GM23338 (cell line): Measurements from ENCODE around the gene TMEM179B. TPM values are rescaled to one million over a fixed set of nuclear protein-coding genes. Genes with fewer than 3 reads are reported as not detected.

Experiments
- ATAC-seq: fragments of 200-7000 bp; cut with Tn5 transposase; 3 replicates; pipeline ENCODE4 v1.9.1; 2020
- DNase-seq: peaks from one replicate; pipeline ENCODE4 v3.0.0-alpha.2; 2015; ENCODE audit warnings: low spot score
- H2AFZ ChIP-seq: fragments of 200-600 bp; sonication (generic); 2 replicates; pipeline ENCODE4 v1.8.0; 2016; ENCODE audit warnings: antibody characterized with exemption, mild to moderate bottlenecking, moderate library complexity
- H3F3A ChIP-seq: fragments of 200-600 bp; sonication (generic); replicated peaks from 2 replicates; pipeline ENCODE4 v1.8.0; 2017; ENCODE audit warnings: antibody characterized with exemption, mixed run types, low read depth
- H3K27ac ChIP-seq: fragments of 200-600 bp; sonication (generic); 2 replicates; pipeline ENCODE4 v1.6.1; 2016; ENCODE audit warnings: low read depth
- H3K27me3 ChIP-seq: fragments of 200-600 bp; sonication (generic); 2 replicates; pipeline ENCODE4 v1.8.0; 2016; ENCODE audit warnings: mild to moderate bottlenecking, mixed run types, moderate library complexity; ENCODE audit not compliant: insufficient read depth
- H3K36me3 ChIP-seq: fragments of 200-600 bp; sonication (generic); 2 replicates; pipeline ENCODE4 v1.8.0; 2016; ENCODE audit warnings: mild to moderate bottlenecking; ENCODE audit not compliant: insufficient read depth
- H3K4me1 ChIP-seq: fragments of 200-600 bp; sonication (generic); 2 replicates; pipeline ENCODE4 v1.8.0; 2016; ENCODE audit warnings: mild to moderate bottlenecking, moderate library complexity; ENCODE audit not compliant: insufficient read depth
- H3K4me2 ChIP-seq: fragments of 200-600 bp; sonication (generic); 2 replicates; pipeline ENCODE4 v1.7.1; 2017; ENCODE audit warnings: mixed run types
- H3K4me3 ChIP-seq: fragments of 200-600 bp; sonication (generic); 2 replicates; pipeline ENCODE4 v1.6.1; 2016; ENCODE audit warnings: mixed run types
- H3K79me2 ChIP-seq: fragments of 200-600 bp; sonication (generic); replicated peaks from 2 replicates; pipeline ENCODE4 v1.8.0; 2017; ENCODE audit warnings: mild to moderate bottlenecking; ENCODE audit not compliant: insufficient read depth
- H3K9me2 ChIP-seq: fragments of 200-600 bp; sonication (generic); 2 replicates; pipeline ENCODE4 v1.8.0; 2017; ENCODE audit not compliant: insufficient read depth
- H4K20me1 ChIP-seq: fragments of 200-600 bp; sonication (generic); replicated peaks from 2 replicates; pipeline ENCODE4 v1.8.0; 2017; ENCODE audit warnings: mild to moderate bottlenecking; ENCODE audit not compliant: insufficient read depth
- H3K27ac Mint-ChIP-seq: 2 replicates; pipeline ENCODE4 v1.8.0; 2020; ENCODE audit warnings: inconsistent platforms, mild to moderate bottlenecking, moderate library complexity, mixed read lengths
- H3K27me3 Mint-ChIP-seq: 3 replicates; pipeline ENCODE4 v1.8.0; 2022; ENCODE audit warnings: low read depth, mild to moderate bottlenecking, moderate library complexity, mixed read lengths, inconsistent platforms; ENCODE audit not compliant: insufficient read depth, poor library complexity
- H3K36me3 Mint-ChIP-seq: 3 replicates; pipeline ENCODE4 v1.8.0; 2021; ENCODE audit warnings: low read depth, mild to moderate bottlenecking, inconsistent platforms, moderate library complexity, mixed read lengths
- H3K4me1 Mint-ChIP-seq: 3 replicates; pipeline ENCODE4 v1.8.0; 2020; ENCODE audit warnings: mild to moderate bottlenecking, inconsistent platforms, mixed read lengths
- H3K4me3 Mint-ChIP-seq: 3 replicates; pipeline ENCODE4 v1.8.0; 2021; ENCODE audit warnings: moderate library complexity, mild to moderate bottlenecking, inconsistent platforms, mixed read lengths
- H3K9me3 Mint-ChIP-seq: 3 replicates; pipeline ENCODE4 v1.8.0; 2020; ENCODE audit warnings: moderate library complexity, mild to moderate bottlenecking, inconsistent platforms, mixed read lengths
- CREB1 ChIP-seq: fragments of 250-450 bp; sonication (Bioruptor Pico); IDR thresholded peaks from 2 replicates; pipeline ENCODE4 v1.5.0; 2020; ENCODE audit warnings: low read depth, mild to moderate bottlenecking, moderate library complexity
- CTCF ChIP-seq, 2 experiments: fragments of 200-600 bp in 1 of 2; sonication (generic) in 1 of 2; conservative IDR thresholded peaks; 2 replicates each; pipeline versions ENCODE4 v1.5.1 to v1.6.1; 2016 to 2017; ENCODE audit warnings: antibody characterized with exemption in 2 of 2, low read depth in 2 of 2, mild to moderate bottlenecking in 2 of 2, moderate library complexity in 1 of 2
- ETS1 ChIP-seq: IDR thresholded peaks from 2 replicates; pipeline ENCODE4 v1.6.1; 2016; ENCODE audit warnings: antibody characterized with exemption
- EZH2 ChIP-seq: fragments of 200-600 bp; sonication (generic); IDR thresholded peaks from one replicate; pipeline ENCODE4 v1.8.0; 2017; ENCODE audit warnings: antibody characterized with exemption, mild to moderate bottlenecking, low read depth; ENCODE audit not compliant: unreplicated experiment
- EZH2phosphoT487 ChIP-seq: fragments of 200-600 bp; sonication (generic); IDR thresholded peaks from one replicate; pipeline ENCODE4 v1.8.1; 2018; ENCODE audit warnings: antibody characterized with exemption; ENCODE audit not compliant: unreplicated experiment
- JUNB ChIP-seq: IDR thresholded peaks from one replicate; pipeline ENCODE4 v1.6.1; 2016; ENCODE audit warnings: antibody characterized with exemption; ENCODE audit not compliant: unreplicated experiment
- POLR2AphosphoS5 ChIP-seq: IDR thresholded peaks from 2 replicates; pipeline ENCODE4 v1.6.1; 2016; ENCODE audit warnings: antibody characterized with exemption, low read depth
- ZNF114 ChIP-seq: fragments of 250-450 bp; sonication (Bioruptor Pico); IDR thresholded peaks from 2 replicates; pipeline ENCODE4 v1.5.0; 2020; ENCODE audit warnings: mild to moderate bottlenecking, moderate library complexity
- polyA plus RNA-seq: library from polyadenylated mRNA; unstranded; fragments of >200 nt; fragmentation: Nextera tagmentation; extraction: Ambion mirVana; gene quantifications from 2 replicates; pipeline ENCODE4 v1.2.1, GENCODE V29; 2016
- total RNA-seq: library from RNA; depleted of rRNA; stranded (reverse); fragments of >200 nt; shearing (Covaris generic); gene quantifications from 2 replicates; pipeline ENCODE4 v1.2.3, GENCODE V29; 2014

The TMEM179B gene
- total and polyA plus RNA-seq, 2 experiments from 2014 or later, result 16.9 to 17.5 TPM

- H3K4me1 ChIP-seq, result peaks cover 14% of the 10 kb centered on the region
- DNase-seq (peak; percentile 100), ATAC-seq (peak; percentile 88)
- peaks cover 62% of the 10 kb centered on the region for H3K36me3 Mint-ChIP-seq
- H3K27ac ChIP-seq, result peak within 1 kb of the TSS; percentile 96
- H3F3A ChIP-seq, result peaks cover 44% of the 10 kb centered on the region; the same call in 1 of the 2 replicates
- TF ChIP-seq EZH2phosphoT487, result no peak
- peak; percentile 92 for TF ChIP-seq CREB1 (CRISPR knock-in tag)
- TF ChIP-seq ZNF114 (CRISPR knock-in tag), result no peak
- TF ChIP-seq POLR2AphosphoS5, result peak; percentile 90
- no peak for TF ChIP-seq JUNB
- peak; percentile 2; the same call in 1 of the 2 replicates for TF ChIP-seq ETS1
- peaks cover 14% of the 10 kb centered on the region for H4K20me1 ChIP-seq
- H3K27ac Mint-ChIP-seq, result peak within 1 kb of the TSS; percentile 100
- H3K4me2 ChIP-seq, result peak within 1 kb of the TSS; percentile 97
- peaks cover 21% of the 10 kb centered on the region for H3K36me3 ChIP-seq
- H3K9me2 ChIP-seq, result no peaks in the 10 kb centered on the region
- peaks cover 42% of the 10 kb centered on the region for H3K79me2 ChIP-seq
- H3K4me3 ChIP-seq, result peak within 1 kb of the TSS; percentile 93
- no peaks in the 10 kb centered on the region; the same call in 2 of the 3 replicates for H3K9me3 Mint-ChIP-seq
- H3K4me1 Mint-ChIP-seq, result peaks cover 19% of the 10 kb centered on the region
- peaks cover 16% of the 10 kb centered on the region for H3K27me3 Mint-ChIP-seq
- H3K4me3 Mint-ChIP-seq, result peak within 1 kb of the TSS; percentile 94
- no peaks in the 10 kb centered on the region for H3K27me3 ChIP-seq
- H2AFZ ChIP-seq, result no peak within 1 kb of the TSS
Observed at GRCh38 chr11:62831520-62832335, 44.5 kb downstream of the TMEM179B start, which contains the start of gene STX5. TSS of gene STX5 (minus strand) at chr11:62832051. CDS start at chr11:62831243, 808 bp downstream.

DNA sequence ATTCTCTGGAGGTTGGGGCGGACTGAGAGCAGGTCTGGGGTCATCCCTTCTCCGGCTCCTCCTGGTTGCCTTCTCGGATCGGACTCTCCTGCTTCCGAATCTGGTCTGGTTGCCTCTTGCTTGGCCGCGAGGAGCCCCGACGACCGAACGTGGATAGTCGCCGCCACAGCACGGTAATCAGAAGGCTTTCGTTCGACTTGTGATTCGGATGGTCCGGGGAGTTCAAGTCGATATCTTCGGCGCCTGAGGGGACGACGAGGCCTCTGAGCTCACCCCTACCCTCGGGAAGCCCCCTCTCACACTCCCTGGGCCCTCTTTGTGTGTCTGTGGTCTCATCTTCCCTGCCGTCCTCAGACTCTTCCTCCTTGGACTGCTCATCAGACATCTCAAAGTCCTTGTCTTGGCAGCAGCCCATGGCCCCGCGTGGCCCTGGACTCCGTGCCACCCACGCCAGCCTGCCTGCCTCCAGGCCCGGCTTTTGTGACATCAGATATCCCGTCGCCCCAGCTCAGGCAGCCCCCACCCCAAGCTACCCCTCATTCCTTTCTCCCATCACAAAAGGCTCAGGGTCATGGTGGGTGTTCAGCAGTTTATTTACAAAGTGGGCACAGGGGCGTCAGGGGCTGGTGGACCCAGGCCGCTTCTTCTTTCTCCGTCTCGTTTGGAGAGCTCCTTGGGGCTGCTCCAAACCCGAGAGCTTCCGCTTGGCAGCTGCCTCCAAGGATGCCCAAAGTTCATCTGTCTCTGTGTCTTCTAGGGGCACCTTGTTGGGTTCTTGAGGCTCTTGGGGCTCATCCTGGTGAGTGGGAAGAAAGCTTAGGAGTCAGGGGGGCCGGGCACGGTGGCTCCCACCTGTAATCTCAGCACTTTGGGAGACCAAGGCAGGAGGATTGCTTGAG is 45.4 kb downstream of the TMEM179B start, which contains the start of gene TEX54:
TEX54 (minus strand) TSS at position 506 of the 899 bp plus-strand sequence.
- Mint-ChIP-seq H3K4me3 (peak within 1 kb of the TSS; percentile 94), H3K27me3 (peaks cover 18% of the 10 kb centered on the region), H3K9me3 (no peaks in the 10 kb centered on the region; the same call in 2 of the 3 replicates), H3K4me1 (peaks cover 21% of the 10 kb centered on the region), H3K36me3 (peaks cover 62% of the 10 kb centered on the region), H3K27ac (peak within 1 kb of the TSS; percentile 100)
- Histone ChIP-seq H4K20me1 (peaks cover 14% of the 10 kb centered on the region), H3F3A (peaks cover 46% of the 10 kb centered on the region; the same call in 1 of the 2 replicates), H3K27ac (peak within 1 kb of the TSS; percentile 96), H2AFZ (no peak within 1 kb of the TSS), H3K27me3 (no peaks in the 10 kb centered on the region), H3K36me3 (peaks cover 21% of the 10 kb centered on the region), H3K4me2 (peak within 1 kb of the TSS; percentile 93), H3K4me1 (peaks cover 14% of the 10 kb centered on the region), H3K79me2 (peaks cover 50% of the 10 kb centered on the region), H3K9me2 (no peaks in the 10 kb centered on the region), H3K4me3 (peak within 1 kb of the TSS; percentile 93)
- DNase-seq (no peak), ATAC-seq (peak; percentile 6)
- TF ChIP-seq CREB1 (CRISPR knock-in tag) (no peak), EZH2phosphoT487 (no peak), CTCF (conservative IDR thresholded peaks at IDR 0.05; ENCODE audit: low read depth in 2 of 2) (no peak), ZNF114 (CRISPR knock-in tag) (no peak), ETS1 (no peak; the same call in 1 of the 2 replicates), EZH2 (no peak)
